HG03196 (cell line): ENCODE results near the gene HDAC5.

Experiments used
- ATAC-seq: cut with Tn5 transposase; IDR thresholded peaks from one replicate; pipeline ENCODE4 v1.9.1; 2021; ENCODE audit not compliant: unreplicated experiment

Gene HDAC5

GRCh38 chr17:44091200-44091997 lies 32.0 kb downstream of the HDAC5 start:
- no peak for ATAC-seq

GRCh38 chr17:44088254-44088653 lies 35.2 kb downstream of the HDAC5 start:
- ATAC-seq = no peak

- ATAC-seq = no peak
Measured at GRCh38 chr17:44087319-44087718, 36.1 kb downstream of the HDAC5 start.

GRCh38 chr17:44086364-44087311 lies 36.8 kb downstream of the HDAC5 start:
- no peak for ATAC-seq

- ATAC-seq = no peak
Measured at GRCh38 chr17:44085908-44086307, 37.5 kb downstream of the HDAC5 start.

GRCh38 chr17:44084921-44085320 lies 38.5 kb downstream of the HDAC5 start:
- no peak for ATAC-seq

- no peak for ATAC-seq
Measured at GRCh38 chr17:44084131-44084538, 39.3 kb downstream of the HDAC5 start.

- ATAC-seq = no peak
Measured at GRCh38 chr17:44083250-44083849, 40.1 kb downstream of the HDAC5 start.

GRCh38 chr17:44082256-44082927 lies 41.0 kb downstream of the HDAC5 start:
- ATAC-seq = no peak

GRCh38 chr17:44081681-44082080 lies 41.8 kb downstream of the HDAC5 start:
- ATAC-seq = no peak

GRCh38 chr17:44079877-44080821 lies 43.3 kb downstream of the HDAC5 start:
- no peak for ATAC-seq

- ATAC-seq = no peak
Measured at GRCh38 chr17:44078412-44078811, 45.0 kb downstream of the HDAC5 start.

GRCh38 chr17:44077595-44077909 lies 45.9 kb downstream of the HDAC5 start:
- no peak for ATAC-seq

- no peak for ATAC-seq
Measured at GRCh38 chr17:44076716-44077594, 46.5 kb downstream of the HDAC5 start.

GRCh38 chr17:44075598-44076293 lies 47.7 kb downstream of the HDAC5 start:
- no peak for ATAC-seq

- ATAC-seq = no peak
Measured at GRCh38 chr17:44074911-44075285, 48.5 kb downstream of the HDAC5 start.

GRCh38 chr17:44074231-44074910 lies 49.1 kb downstream of the HDAC5 start:
- ATAC-seq = no peak

- ATAC-seq = no peak
Measured at GRCh38 chr17:44071772-44072171, 51.7 kb downstream of the HDAC5 start.
